ENCODE results near the gene ZFC3H1.
A peak's percentile ranks its signal among the peaks of the same experiment; 100 is the strongest.
"Not testable (repeated sequence)": the region's sequence is repeated elsewhere in the genome, so short reads cannot be mapped to it uniquely, and the experiment has no call there.

The ZFC3H1 gene

GRCh38 chr12:71663561-71664410 is at the start of gene ZFC3H1, which contains the start of gene THAP2:
TSS of gene ZFC3H1 (minus strand) at chr12:71663848. CDS start at chr12:71663610, 238 bp downstream.
TSS of gene THAP2 (plus strand) at chr12:71664301. CDS start at chr12:71664510, 209 bp downstream.
- Histone ChIP-seq H3K4me2 (peak within 1 kb of the TSS; percentile 85 to 95 (median 89)), H3K4me3 (peak within 1 kb of the TSS; percentile 83 to 98 (median 89)), H3K9me3 (replicated peaks in 1 of 11) (no peaks in the 10 kb centered on the region; a peak in 1 of 22 replicates), H3K36me3 (peaks cover 11 to 40% (median 29%) of the 10 kb centered on the region in 11 experiments), H3K4me1 (peaks cover 24 to 39% (median 29%) of the 10 kb centered on the region in 10 experiments), H4K20me1 (peaks cover 28 to 47% (median 41%) of the 10 kb centered on the region in 11 experiments), H3K9ac (peak within 1 kb of the TSS; percentile 90 to 99 (median 97)), H3K27me3 (no peaks in the 10 kb centered on the region), H3K27ac (peak within 1 kb of the TSS; percentile 88 to 98 (median 94))
- no peak for TF ChIP-seq Cebpa-rat (IDR thresholded peaks at IDR 0.05)

GRCh38 chr12:71710276-71711125 is 46.9 kb upstream of the ZFC3H1 start:
- Histone ChIP-seq H4K20me1 (no peaks in the 10 kb centered on the region), H3K4me2 (no peak overlapping the region), H3K4me3 (no peak overlapping the region), H3K4me1 (no peaks in the 10 kb centered on the region), H3K9me3 (replicated peaks in 1 of 11) (peaks cover 12 to 45% (median 18%) of the 10 kb centered on the region in 11 experiments), H3K27ac (no peak overlapping the region), H3K9ac (no peak overlapping the region), H3K36me3 (peaks cover 0 to 14% (median 8%) of the 10 kb centered on the region in 11 experiments; a peak in 12 of 22 replicates), H3K27me3 (no peaks in the 10 kb centered on the region)
- no peak for TF ChIP-seq Cebpa-rat (IDR thresholded peaks at IDR 0.05)

GRCh38 chr12:71708658-71709057 is 45.0 kb upstream of the ZFC3H1 start:
- peaks cover 5 to 32% (median 18%) of the 10 kb centered on the region in 11 experiments; a peak in 15 of 22 replicates for H3K36me3 ChIP-seq
- H4K20me1 ChIP-seq, result no peaks in the 10 kb centered on the region
- no peaks in the 10 kb centered on the region; a peak in 1 of 20 replicates for H3K4me1 ChIP-seq
- no peak for TF ChIP-seq Cebpa-rat (IDR thresholded peaks at IDR 0.05)
- no peak overlapping the region for H3K27ac ChIP-seq
- no peak overlapping the region for H3K4me2 ChIP-seq
- H3K4me3 ChIP-seq, result no peak overlapping the region
- H3K9ac ChIP-seq, result no peak overlapping the region
- H3K27me3 ChIP-seq, result no peaks in the 10 kb centered on the region
- H3K9me3 ChIP-seq (replicated peaks in 1 of 11), result peaks cover 7 to 28% (median 12%) of the 10 kb centered on the region in 11 experiments; a peak in 20 of 22 replicates

- no peak overlapping the region for H3K27ac ChIP-seq
- H3K9me3 ChIP-seq (replicated peaks in 1 of 11), result no peaks in the 10 kb centered on the region
- no peak overlapping the region for H3K4me3 ChIP-seq
- H3K9ac ChIP-seq, result no peak overlapping the region
- TF ChIP-seq Cebpa-rat (IDR thresholded peaks at IDR 0.05), result no peak
- H3K4me1 ChIP-seq, result peaks cover 0 to 6% (median 0%) of the 10 kb centered on the region in 10 experiments; a peak in 1 of 20 replicates
- H3K36me3 ChIP-seq, result peaks cover 22 to 62% (median 44%) of the 10 kb centered on the region in 11 experiments
- H3K4me2 ChIP-seq, result no peak overlapping the region
- no peaks in the 10 kb centered on the region for H3K27me3 ChIP-seq
- no peaks in the 10 kb centered on the region for H4K20me1 ChIP-seq
Measured at GRCh38 chr12:71704920-71705319, 41.3 kb upstream of the ZFC3H1 start.

GRCh38 chr12:71703206-71703605 is 39.6 kb upstream of the ZFC3H1 start:
- Histone ChIP-seq H3K4me1 (peaks cover 0 to 6% (median 0%) of the 10 kb centered on the region in 10 experiments; a peak in 1 of 20 replicates), H3K9me3 (replicated peaks in 1 of 11) (no peaks in the 10 kb centered on the region), H3K4me3 (no peak overlapping the region), H3K27me3 (no peaks in the 10 kb centered on the region), H3K27ac (no peak overlapping the region), H3K9ac (no peak overlapping the region), H3K4me2 (no peak overlapping the region), H3K36me3 (peaks cover 39 to 79% (median 60%) of the 10 kb centered on the region in 11 experiments), H4K20me1 (no peaks in the 10 kb centered on the region)
- no peak for TF ChIP-seq Cebpa-rat (IDR thresholded peaks at IDR 0.05)

GRCh38 chr12:71702590-71702989 is 38.9 kb upstream of the ZFC3H1 start:
- Histone ChIP-seq H3K4me3 (no peak overlapping the region), H4K20me1 (no peaks in the 10 kb centered on the region), H3K36me3 (peaks cover 46 to 85% (median 67%) of the 10 kb centered on the region in 11 experiments), H3K4me1 (peaks cover 0 to 6% (median 0%) of the 10 kb centered on the region in 10 experiments; a peak in 1 of 20 replicates), H3K4me2 (no peak overlapping the region), H3K9ac (no peak overlapping the region), H3K27ac (no peak overlapping the region), H3K9me3 (replicated peaks in 1 of 11) (no peaks in the 10 kb centered on the region), H3K27me3 (no peaks in the 10 kb centered on the region)
- TF ChIP-seq Cebpa-rat (IDR thresholded peaks at IDR 0.05), result no peak

- not testable (repeated sequence) for H3K4me2 ChIP-seq; H3K27ac ChIP-seq; H3K4me1 ChIP-seq; H4K20me1 ChIP-seq; H3K9me3 ChIP-seq (replicated peaks in 1 of 11); H3K4me3 ChIP-seq; H3K27me3 ChIP-seq; H3K9ac ChIP-seq
- H3K36me3 ChIP-seq, result peaks cover 46 to 86% (median 70%) of the 10 kb centered on the region in 11 experiments
Measured at GRCh38 chr12:71702181-71702580, 38.5 kb upstream of the ZFC3H1 start.

- Histone ChIP-seq H3K4me2 (no peak overlapping the region), H3K4me3 (no peak overlapping the region), H3K36me3 (peaks cover 43 to 71% (median 51%) of the 10 kb centered on the region in 11 experiments), H3K9ac (no peak overlapping the region), H3K4me1 (peaks cover 0 to 25% (median 20%) of the 10 kb centered on the region in 10 experiments; a peak in 15 of 20 replicates), H3K9me3 (replicated peaks in 1 of 11) (0 out of 22 replicates have a peak, but pooled peaks cover 0 to 3% (median 0%) of the 10 kb centered on the region in 11 experiments), H4K20me1 (no peaks in the 10 kb centered on the region), H3K27me3 (no peaks in the 10 kb centered on the region), H3K27ac (no peak overlapping the region)
- no peak for TF ChIP-seq Cebpa-rat (IDR thresholded peaks at IDR 0.05)
Measured at GRCh38 chr12:71695782-71696181, 32.1 kb upstream of the ZFC3H1 start.

Data from BLaER1 treated with 17β-estradiol and CSF1 and Interleukin-3, amounts not matched to agents 10 nM and 100 nM (cell line).